Fibroblast of skin of right quadriceps (primary cell): Measurements from ENCODE around the gene ERFL.

ENCODE experiments used
- DNase-seq: peaks from one replicate; pipeline ENCODE4 v3.0.0-alpha.2; 2013

ERFL gene

GRCh38 chr19:41912899-41913537, 15.2 kb downstream of the ERFL start:
- no peak for DNase-seq

- no peak for DNase-seq
These were observed 16.1 kb downstream of the ERFL start for GRCh38 chr19:41911889-41912731.

- no peak for DNase-seq
These were observed 17.0 kb downstream of the ERFL start for GRCh38 chr19:41910992-41911888.

- DNase-seq = no peak
These were observed 17.8 kb downstream of the ERFL start for GRCh38 chr19:41910240-41910991.

- no peak for DNase-seq
These were observed 18.5 kb downstream of the ERFL start for GRCh38 chr19:41909706-41910105.

GRCh38 chr19:41908724-41909464, 19.4 kb downstream of the ERFL start:
- DNase-seq = no peak

GRCh38 chr19:41907994-41908615, 20.1 kb downstream of the ERFL start:
- no peak for DNase-seq

GRCh38 chr19:41906916-41907680, 21.2 kb downstream of the ERFL start:
- no peak for DNase-seq

- DNase-seq = no peak
These were observed 22.0 kb downstream of the ERFL start for GRCh38 chr19:41906271-41906670.

- no peak for DNase-seq
These were observed 22.8 kb downstream of the ERFL start for GRCh38 chr19:41905273-41906002.

- DNase-seq = no peak
These were observed 24.0 kb downstream of the ERFL start for GRCh38 chr19:41904118-41904870.

GRCh38 chr19:41903193-41903953, 24.9 kb downstream of the ERFL start:
- no peak for DNase-seq

GRCh38 chr19:41902594-41902993, 25.7 kb downstream of the ERFL start:
- no peak for DNase-seq

- no peak for DNase-seq
These were observed 26.4 kb downstream of the ERFL start for GRCh38 chr19:41901707-41902360.

GRCh38 chr19:41898235-41898634, 30.0 kb downstream of the ERFL start:
- DNase-seq = no peak

GRCh38 chr19:41897820-41898219, 30.4 kb downstream of the ERFL start:
- no peak for DNase-seq

- DNase-seq = no peak
These were observed 31.1 kb downstream of the ERFL start for GRCh38 chr19:41897181-41897580.

GRCh38 chr19:41896581-41896942, 31.7 kb downstream of the ERFL start:
- DNase-seq = no peak
